Measurements from ENCODE around the gene WDHD1.
"Not testable (repeated sequence)": the region's sequence is repeated elsewhere in the genome, so short reads cannot be mapped to it uniquely, and the experiment has no call there.

Gene WDHD1

DNA sequence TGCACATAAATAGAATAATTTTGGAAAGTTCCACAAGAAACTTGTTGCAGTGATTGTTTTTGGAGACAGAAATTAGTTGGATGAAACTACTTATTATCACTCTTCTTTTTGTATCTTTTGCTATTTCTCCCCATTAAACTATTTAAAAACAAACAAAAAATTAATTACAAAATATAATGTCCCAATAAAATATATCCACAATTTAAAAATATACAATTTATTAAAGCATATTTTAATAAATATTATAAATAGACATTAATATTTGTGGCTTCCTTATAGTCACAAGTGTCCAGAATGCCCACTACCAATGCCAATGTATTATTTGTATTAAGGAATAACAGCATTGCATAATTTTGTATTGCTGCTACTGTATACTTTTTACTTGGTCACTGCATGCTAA lies 71.8 kb downstream of the WDHD1 start:
- DNase-seq (ENCODE audit: low read depth), result no peak

DNA sequence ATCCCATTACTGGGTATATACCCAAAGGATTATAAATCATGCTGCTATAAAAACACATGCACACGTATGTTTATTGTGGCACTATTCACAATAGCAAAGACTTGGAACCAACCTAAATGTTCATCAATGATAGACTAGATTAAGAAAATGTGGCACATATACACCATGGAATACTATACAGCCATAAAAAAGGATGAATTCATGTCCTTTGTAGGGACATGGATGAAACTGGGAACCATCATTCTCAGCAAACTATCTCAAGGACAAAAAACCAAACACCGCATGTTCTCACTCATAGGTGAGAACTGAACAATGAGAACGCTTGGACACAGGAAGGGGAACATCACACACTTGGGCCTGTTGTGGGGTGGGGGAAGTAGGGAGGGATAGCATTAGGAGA lies 73.3 kb downstream of the WDHD1 start:
- not testable (repeated sequence) for DNase-seq (ENCODE audit: low read depth)

- DNase-seq (ENCODE audit: low read depth), result not testable (repeated sequence)
Measured at GRCh38 chr14:54952803-54953202, 74.1 kb downstream of the WDHD1 start.

DNA sequence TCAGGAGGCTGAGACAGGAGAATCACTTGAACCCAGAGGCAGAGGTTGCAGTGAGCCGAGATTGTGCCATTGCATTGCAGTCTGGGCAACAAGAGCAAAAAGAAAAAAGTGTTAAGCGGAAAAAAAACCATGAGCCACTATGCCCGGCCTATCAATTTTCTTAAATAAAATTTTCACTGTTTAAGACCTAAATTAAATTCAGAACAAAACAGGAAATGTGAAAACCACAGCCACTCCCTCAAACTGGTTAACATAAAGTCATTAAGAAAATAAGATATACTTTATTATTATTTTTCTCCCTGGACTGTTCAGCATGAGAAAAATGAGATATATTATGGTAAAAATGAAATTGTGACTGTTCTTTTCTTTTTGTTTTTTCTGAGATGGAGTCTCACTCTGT lies 79.7 kb downstream of the WDHD1 start:
- no peak for DNase-seq (ENCODE audit: low read depth)

DNA sequence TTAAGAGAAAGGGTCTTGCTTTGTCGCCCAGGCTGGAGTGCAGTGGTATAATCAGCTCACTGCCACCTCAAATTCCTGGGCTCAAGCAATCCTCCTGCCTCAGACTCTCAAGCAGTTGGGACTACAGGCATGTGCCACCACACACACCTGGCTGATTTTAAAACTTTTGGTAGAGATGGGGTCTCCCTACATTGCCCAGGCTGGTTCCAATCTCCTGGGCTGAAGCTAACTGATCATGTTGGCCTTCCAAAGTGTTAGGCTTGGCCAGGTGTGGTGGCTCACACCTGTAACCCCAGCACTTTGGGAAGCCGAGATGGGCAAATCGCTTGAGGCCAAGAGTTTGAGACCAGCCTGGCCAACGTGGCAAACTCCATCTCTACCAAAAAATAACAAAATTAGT lies 80.4 kb downstream of the WDHD1 start:
- DNase-seq (ENCODE audit: low read depth), result no peak

DNA sequence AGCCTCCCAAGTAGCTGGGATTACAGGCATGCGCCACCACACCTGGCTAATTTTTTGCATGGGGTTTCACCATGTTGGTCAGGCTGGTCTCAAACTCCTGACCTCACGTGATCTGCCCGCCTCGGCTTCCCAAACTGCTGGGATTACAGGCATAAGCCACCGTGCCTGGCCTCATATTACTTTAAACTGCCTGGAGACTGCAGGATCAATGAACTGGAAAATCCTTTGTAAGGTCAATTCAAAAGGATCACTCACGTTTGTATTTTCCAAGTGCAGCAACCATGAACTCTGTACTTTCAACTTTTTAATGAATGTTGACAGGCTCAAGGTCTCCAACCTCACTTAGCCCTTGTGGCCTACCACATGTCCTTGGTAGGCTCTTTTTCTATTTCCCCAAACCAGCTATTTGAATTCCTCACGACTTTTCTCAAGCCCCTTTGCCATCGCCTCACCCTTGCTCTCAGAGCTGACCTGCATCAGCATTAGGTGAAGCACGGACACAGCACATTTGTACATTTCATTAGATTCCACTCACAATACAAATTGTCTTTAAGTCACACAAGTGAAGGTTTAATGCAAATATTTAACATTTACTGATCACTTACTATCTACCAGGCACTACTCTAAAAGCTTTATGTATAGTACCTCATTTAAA lies 82.0 kb downstream of the WDHD1 start:
- no peak for DNase-seq (ENCODE audit: low read depth)

- DNase-seq (ENCODE audit: low read depth), result no peak
Measured at GRCh38 chr14:54942913-54943312, 84.0 kb downstream of the WDHD1 start.

- DNase-seq (ENCODE audit: low read depth), result no peak
Measured at GRCh38 chr14:54936816-54937215, 90.1 kb downstream of the WDHD1 start.

DNA sequence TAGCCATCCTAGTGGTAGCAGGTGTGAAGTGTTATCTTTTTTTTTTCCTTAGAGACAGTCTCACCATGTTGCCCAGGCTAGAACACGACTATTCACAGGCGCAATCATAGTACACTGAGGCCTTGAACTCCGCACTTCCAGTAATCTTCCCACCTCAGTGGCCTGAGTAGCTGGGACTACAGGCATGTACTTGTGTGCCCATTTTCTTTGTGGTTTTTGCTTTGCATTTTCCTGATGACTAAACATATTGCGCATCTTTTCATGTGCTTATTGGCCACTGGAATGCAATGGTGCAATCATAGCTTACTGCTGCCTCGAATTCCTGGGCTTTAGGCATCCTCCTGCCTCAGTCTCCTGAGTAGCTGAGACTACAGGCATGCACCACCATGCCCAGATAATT lies 90.9 kb downstream of the WDHD1 start:
- DNase-seq (ENCODE audit: low read depth), result peak; percentile 3

GRCh38 chr14:54935100-54935499 lies 91.8 kb downstream of the WDHD1 start:
- DNase-seq (ENCODE audit: low read depth), result no peak

DNA sequence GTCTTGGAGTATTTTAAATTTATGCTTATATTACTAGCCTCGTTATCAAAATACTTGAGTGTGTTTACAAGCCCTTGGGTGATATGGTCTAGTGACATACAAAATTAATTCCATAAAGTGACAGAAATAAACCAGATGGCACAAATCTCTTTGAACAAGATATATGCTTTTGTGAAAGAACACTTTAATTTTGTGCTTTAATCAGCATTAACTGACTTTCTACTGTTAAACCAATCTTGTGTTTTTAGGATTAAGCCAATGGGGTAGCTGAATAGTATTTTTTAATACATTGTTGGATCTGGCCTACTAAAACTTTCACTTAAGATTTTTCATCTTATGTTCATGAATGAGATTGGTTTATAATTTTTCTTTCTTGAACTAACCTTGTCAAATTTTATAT lies 93.9 kb downstream of the WDHD1 start:
- no peak for DNase-seq (ENCODE audit: low read depth)

- DNase-seq (ENCODE audit: low read depth), result no peak
Measured at GRCh38 chr14:54931598-54932340, 95.1 kb downstream of the WDHD1 start.

GRCh38 chr14:54931101-54931500 lies 95.8 kb downstream of the WDHD1 start:
- no peak for DNase-seq (ENCODE audit: low read depth)

- no peak for DNase-seq (ENCODE audit: low read depth)
Measured at GRCh38 chr14:54929556-54929955, 97.3 kb downstream of the WDHD1 start.

DNA sequence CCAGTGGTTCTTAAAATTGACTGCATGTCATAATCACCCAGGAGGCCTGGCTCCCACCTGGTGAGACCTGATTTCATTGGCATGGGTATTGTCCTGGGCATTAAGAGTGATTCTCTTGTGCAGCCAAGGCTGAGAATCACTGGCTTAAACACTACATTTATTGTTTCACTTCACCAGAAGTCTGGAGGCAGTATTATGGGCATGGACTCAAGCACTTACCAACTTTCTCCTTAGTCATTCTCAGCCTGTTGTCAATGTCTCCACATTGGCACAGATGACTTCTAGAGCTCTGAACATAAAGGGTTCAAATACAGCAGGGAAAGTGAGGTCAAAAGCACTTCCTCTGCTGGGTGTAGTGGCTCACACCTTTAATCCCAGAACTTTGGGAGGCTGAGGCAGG lies 98.7 kb downstream of the WDHD1 start:
- no peak for DNase-seq (ENCODE audit: low read depth)

GRCh38 chr14:54927551-54927950 lies 99.3 kb downstream of the WDHD1 start:
- no peak for DNase-seq (ENCODE audit: low read depth)

DNA sequence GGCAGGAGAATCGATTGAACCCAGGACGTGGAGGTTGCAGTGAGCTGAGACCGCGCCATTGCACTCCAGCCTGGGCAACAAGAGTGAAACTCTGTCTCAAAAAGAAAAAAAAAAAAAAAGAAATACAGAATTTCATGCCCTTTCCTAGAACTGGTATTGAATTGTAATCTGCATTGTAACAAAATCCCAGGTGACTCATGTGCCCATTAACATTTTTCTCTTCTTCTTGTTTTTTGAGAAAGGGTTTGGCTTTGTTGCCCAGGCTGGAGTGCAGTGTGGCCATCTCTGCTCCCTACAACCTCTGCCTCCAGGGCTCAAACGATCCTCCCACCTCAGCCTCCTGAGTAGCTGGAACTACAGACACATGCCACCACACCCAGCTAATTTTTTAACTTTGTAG lies 100.3 kb downstream of the WDHD1 start:
- DNase-seq (ENCODE audit: low read depth), result not testable (repeated sequence)

DNA sequence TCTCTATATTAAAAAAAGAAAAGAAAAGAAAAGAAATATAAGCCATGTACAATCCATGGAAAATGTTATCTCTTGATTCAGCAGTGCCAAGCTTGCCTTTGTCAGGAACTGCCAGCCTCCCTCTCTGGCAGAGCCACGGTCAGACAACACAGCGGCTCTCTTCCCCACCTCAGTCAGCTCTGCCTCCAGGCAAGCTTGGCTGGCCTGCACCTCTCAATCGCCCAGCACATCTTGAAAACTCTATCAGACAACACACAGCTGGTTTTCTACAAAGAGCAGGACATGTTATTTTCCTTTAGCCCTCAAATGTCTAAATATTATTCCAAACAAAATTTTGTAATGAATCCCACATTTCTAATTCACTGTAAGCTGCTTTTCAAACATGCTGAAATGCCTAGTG lies 104.3 kb downstream of the WDHD1 start:
- DNase-seq (ENCODE audit: low read depth), result no peak

DNA sequence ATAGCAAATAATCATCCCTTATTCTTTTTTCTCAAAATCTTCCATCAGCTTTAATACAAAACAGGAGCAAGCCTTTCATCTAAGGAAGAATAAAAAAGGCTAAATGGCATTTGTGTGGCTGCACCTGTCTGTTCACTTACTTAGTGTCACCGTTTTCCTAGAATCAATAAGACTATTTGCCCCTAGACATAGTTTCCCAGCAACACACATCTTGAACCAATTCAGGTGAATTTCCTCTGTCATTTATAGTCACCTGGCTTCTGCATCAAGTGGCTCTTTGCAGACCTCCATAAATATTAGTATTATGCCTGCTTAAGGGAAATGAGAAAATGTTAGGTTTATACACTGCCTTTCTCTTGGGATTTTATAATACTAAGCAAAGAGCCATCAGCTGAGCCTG lies 106.8 kb downstream of the WDHD1 start:
- no peak for DNase-seq (ENCODE audit: low read depth)

DNA sequence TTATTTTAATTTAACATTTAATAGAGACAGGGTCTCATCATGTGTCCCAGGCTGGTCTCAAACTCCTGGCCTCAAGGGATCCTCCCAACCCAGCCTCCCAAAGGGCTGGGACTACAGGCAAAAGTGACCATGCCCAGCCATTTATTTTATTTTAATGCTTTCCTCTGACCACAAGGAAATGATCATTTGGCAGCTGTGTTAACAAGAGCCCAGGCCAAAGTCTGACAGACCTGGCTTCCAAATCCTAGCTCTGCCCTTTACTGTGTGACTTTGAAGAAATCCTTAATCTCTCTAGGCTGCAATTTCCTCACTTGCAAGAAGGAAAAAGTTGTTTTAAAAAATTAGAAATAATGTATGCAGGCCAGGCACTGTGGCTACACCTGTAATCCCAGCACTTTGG lies 107.6 kb downstream of the WDHD1 start:
- DNase-seq (ENCODE audit: low read depth), result no peak

DNA sequence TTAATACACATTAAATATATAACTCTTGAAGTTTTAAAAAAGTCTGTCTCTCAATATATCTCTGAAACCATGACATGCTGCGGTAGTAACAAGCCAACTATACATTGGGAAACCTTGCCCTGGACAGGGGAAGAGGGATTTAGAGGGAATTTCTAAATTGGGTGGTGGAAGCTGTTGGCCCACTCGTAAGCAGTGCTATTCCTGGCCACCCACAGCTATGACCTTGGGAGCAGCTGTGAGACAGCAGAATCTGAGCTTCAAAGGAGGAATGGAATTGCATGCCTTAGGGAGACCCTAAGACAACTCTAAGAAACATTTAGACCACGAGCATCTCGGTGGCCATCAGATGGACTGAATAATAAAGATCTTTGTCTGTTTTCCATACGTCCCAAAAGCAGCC lies 108.5 kb downstream of the WDHD1 start:
- no peak for DNase-seq (ENCODE audit: low read depth)

DNA sequence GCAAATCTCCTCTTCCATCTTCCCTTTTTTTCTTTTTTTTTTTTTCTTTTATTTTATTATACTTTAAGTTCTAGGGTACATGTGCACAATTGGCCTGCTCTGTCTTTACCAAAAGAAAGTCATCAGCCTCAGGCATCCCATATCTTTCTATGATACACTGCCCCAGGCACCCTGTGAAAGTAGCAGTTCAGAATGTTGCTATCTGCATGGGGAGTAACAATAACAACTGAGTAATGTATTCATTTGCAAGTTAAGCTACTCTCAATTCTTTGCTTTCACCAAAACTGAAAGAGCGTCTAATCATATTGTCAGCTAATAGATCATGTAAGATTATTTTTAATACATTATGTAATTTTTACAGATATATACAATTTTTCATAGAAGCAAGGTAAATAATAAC lies 110.8 kb downstream of the WDHD1 start:
- DNase-seq (ENCODE audit: low read depth), result no peak

DNA sequence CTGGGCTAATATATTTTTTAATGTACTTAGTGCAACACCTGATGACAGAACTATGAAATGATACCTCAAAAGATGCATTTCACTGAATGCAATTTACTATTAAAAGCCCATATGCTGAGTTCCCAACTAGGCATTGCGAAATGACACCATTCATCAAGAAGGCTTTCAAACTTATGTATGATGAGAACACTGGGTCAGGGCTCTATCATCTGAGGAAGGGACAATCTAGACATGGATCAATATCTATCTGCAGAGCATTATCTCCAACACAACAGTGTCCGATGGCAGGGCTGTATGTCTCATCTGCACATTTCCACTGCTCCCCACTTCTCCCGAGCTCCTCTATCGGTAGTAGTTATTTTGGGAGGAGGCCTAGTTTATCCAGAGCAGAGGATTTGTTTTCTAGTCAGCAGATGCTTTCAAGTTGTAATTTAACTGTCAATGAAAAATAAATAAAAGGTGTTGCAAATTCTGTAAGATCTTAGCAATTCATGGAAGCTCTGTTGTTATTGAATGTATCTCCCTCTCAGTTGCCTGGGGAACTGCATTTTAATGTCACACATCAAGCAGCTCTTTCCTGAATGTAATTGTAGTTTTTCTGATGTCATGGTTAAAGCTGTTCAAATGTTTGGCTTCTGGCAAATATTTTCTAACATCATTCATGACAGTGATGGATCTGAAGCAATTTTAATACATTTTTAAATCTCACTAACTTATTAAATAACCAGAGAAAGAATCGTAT lies 116.9 kb downstream of the WDHD1 start:
- no peak for DNase-seq (ENCODE audit: low read depth)

Data from fibroblast of the conjunctiva (primary cell).